HG03469 (cell line): Measurements from ENCODE around the gene OR7A17.

Source experiments
- ATAC-seq: cut with Tn5 transposase; IDR thresholded peaks from one replicate; pipeline ENCODE4 v1.9.1; 2021; ENCODE audit warnings: mild to moderate bottlenecking, moderate library complexity, moderate number of reproducible peaks; ENCODE audit not compliant: unreplicated experiment

Gene OR7A17

DNA sequence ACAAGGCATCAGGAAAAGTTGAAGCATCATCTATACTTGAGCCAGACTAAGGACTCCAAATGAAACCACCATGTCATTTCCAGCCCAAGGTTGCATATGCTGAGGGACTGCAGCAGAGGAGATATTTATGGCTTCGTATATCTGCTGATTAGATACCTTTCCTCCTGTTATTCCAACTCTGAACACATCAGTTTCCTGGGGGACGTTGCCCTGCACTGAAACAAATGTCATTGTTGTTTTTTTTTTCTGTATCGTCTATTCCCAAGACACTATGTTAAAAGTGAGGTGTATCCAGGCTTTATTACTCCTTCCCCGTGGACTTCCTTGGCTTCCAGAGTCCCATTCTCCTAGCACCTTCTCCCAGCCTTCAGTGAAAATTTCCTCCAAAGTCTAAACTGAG is at the start of gene OR7A17:
OR7A17 (minus strand) TSS at position 101 of the 400 bp plus-strand sequence. CDS start 4,777 bp downstream, outside the sequence.
- ATAC-seq: no peak

DNA sequence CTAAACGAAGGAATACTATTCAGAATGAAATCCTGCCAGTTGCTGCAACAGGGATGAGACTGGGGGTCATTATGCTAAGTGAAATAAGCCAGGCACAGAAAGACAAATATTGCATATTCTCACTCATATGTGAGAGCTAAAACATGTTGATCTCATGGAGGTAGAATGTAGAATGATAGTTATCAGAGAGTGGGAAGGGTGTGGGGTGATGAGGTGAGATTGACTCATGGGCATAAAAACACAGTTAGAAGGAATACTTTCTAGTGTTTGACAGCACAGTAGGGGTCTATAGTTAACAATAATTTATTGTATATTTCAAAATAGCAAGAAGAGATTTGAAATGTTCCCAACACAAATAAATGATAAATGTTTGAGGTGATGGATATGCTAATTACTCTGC is 47.6 kb upstream of the OR7A17 start:
- no peak for ATAC-seq

DNA sequence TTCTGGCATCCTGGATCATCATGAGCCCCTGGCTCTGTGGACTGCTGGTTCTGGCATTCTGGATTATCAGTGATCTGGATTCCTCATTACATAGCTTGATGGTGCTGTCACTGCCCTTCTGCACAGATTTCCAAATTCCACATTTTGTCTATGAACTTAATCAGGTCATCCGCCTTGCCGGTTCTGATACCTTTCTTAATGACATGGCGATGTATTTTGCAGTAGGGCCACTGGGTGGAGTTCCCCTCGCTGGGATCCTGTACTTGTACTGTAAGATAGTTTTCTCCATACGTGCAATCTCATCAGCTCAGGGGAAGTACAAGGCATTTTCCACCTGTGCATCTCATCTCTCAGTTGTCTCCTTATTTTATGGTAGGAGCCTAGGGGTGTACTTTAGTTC is 30.9 kb upstream of the OR7A17 start:
- ATAC-seq: no peak

DNA sequence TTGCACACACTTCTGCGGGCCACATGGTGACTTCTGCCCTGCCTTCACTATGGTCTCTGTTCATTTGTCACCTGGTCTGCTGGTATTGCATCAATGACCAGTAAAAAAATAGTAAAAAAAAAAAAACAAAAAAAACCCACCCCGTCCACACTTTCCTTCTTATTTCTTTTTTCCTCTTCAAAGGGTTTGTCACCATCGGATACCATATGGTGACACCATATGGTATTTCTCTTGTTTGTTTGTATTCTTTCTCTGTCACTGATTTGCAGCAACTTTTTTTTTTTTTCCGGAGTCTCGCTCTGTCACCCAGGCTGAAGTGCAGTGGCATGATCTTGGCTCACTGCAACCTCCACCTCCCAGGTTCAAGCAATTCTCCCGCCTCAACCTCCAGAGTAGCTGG is 29.2 kb upstream of the OR7A17 start:
- no peak for ATAC-seq

DNA sequence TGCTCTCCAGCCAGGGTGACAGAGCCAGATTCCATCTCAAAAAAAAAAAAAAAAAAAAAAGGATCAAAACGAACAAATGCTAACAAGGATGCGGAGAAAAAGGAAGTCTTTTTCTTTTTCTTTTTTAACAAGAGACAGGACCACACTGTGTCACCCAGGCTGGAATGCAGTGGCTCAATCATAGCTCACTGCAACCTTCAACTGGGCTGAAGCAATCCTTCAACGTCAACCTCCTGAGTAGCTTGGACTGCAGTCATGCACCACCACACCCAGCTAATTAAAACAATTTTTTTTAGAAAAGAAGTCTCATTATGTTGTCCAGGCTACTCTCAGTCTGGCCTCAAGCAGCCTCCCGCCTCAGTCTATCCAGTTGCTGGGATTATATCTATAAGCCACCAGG is 20.8 kb upstream of the OR7A17 start:
- ATAC-seq: no peak

DNA sequence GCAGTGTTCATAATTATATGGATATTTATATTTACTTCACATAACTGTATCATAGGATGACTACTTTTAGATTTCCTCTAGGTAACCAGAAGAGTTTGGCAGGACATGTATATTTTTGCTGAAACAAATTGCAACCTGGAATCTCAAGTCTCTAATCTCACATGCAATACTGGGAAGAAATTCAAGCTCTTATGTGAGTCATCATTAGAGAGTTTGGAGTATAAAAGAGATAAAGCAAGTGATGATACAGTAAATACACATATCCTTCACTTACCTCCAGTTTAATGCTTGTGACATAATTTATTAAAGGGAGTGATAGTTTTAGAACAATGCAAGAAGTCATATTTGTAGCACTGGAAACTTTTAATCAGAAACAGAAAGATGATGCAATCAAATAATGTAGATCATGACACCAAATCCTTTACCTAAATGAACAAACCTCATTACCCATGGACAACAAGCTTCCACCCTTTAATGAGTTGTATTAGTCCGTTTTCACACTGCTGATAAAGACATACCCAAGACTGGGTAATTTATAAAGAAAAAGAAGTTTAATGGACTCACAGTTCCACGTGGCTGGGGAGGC is 15.8 kb upstream of the OR7A17 start:
- ATAC-seq: no peak

DNA sequence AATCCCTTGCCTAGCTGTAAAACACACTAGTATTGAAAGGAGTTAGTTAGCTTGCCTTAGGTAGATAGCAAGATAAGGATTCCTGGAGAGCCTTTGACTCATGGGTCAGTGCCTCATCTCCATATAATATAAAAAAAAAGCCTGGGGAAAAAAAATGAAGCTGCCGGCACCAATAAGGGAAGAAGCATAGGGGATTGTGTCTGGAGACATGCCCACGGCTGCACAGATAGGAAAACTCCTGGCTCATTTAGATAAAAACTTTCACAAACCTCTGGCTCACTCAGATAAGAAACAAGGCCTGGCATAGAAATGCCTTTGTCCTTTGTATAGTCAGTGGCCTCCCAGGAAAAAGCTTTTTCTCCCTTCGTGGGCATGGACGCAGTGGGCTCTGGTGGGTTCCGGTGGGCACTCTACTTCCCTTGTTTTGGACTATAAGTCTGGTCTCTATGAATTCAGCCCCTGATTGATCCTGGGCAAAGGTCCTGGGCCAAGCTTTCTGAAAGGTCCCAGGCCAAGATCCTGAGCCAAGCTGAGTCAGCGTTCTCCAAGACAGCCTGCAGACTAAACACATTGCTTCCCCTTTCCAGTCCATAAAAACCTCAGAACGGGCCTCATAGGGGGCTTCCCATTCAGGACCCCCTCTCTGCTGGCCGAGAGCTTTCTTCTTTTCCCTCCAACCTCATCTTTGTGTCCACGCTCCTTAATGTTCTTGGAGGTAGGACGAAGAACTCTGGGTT is 4.9 kb upstream of the OR7A17 start:
- no peak for ATAC-seq

DNA sequence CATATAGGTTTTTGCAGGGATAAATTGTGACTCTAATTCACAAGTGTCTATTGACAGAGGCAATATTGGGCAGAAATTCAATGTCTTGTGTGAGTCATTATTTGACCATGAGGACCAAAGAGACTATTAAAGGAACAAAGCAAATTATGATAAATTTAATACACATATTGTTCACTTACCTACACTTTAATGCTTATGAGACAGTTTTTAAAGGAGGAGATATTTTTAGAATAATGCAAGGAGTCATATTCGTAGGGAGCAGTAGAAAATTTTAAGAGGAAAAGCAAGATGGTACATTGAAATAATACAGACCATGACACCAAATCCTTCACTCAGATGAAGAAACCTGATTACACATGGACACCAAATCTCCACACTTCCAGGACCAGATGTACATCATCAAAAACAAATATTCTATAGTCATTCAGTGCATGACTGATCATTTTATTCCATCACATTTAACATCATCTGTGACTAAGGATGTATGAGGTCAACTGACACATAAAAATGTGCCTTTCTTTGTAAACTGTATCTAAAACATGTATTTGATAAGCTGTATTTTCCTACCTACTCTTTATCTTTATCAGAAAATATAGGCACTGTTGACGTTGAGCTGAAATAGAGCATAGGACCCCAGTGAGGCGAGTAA is 4.2 kb upstream of the OR7A17 start:
- no peak for ATAC-seq

DNA sequence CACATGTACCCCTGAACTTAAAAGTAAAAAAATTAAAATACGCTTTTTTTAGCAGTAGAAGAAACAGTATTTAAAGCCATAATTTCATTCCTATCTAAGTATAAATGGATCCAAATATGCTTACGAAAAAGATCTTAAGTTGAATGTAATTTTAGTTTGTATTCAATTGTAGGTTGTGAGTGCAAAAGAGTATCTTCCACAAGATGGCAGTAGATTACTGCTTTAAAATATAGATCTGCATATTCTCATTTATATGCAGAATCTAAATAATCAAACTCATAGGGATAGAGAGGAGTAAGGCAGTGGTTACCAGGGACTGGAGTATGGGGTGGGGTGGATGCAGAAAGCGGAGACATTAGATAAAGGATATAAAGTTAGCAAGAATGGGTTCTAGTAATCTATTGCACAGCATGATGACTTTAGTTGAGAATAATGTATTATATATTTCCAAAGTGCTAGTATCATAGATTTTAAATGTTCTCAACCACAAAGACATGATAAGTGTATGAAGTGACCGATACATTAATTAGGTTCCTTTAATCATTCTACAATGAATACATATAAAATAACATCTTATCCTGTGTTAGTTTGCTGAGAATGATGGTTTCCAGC is 14.2 kb downstream of the OR7A17 start:
- no peak for ATAC-seq

DNA sequence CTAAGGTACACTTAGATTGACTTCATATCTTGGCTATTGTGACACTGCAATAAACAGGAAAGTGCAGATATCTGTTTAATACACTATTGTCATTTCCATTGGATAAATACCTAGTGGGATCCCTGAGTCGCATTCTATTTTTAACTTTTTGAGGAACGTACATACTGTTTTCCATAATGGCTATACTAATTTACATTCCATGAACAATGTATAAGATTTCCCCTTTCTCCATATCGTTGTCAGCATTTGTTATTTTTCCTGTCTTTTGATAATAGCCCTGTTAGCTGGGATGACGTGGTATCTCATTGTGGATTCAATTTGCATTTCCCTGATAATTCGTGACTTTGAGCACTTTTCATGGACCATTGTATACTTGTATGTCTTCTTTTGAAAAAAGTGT is 17.4 kb downstream of the OR7A17 start:
- no peak for ATAC-seq

DNA sequence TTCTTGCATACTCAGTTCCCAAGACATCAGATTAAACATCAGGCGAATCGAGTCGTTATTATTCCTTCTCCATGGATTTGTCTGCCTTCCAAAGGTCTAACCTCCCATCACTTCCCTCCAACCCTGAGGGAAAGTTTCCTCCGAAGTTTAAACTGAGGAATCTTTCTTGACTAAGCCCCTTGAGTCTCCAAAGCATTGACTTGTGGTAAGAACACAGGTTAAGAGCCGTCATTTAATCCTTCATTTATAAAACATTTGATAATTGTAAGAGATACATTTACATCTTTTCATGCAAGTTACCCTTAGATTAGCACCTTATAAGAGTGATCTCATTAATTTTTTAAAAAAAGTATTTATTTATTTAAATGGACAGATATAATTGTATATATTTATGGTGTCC is 37.1 kb downstream of the OR7A17 start, which contains the start of gene OR7A10:
OR7A10 (minus strand) TSS at position 101 of the 400 bp plus-strand sequence. CDS start 7,045 bp downstream, outside the sequence.
- no peak for ATAC-seq

DNA sequence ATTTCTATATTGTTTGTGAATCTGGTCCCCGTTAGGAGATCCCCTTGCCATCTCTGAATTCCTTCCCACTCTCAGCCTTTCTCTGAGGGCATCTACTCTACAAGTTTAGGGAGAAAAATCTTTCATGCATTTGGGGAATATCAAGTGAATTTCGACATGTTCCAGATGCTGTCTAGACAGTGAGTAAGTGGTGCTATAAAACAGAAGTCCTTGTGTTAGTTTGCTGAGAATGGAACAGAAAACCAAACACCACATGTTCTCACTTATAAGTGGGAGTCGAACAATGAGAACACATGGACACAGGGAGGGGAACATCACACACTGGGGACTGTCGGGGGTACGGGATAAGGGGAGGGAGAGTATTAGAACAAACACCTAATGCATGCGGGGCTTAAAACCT is 42.4 kb downstream of the OR7A17 start:
- no peak for ATAC-seq

DNA sequence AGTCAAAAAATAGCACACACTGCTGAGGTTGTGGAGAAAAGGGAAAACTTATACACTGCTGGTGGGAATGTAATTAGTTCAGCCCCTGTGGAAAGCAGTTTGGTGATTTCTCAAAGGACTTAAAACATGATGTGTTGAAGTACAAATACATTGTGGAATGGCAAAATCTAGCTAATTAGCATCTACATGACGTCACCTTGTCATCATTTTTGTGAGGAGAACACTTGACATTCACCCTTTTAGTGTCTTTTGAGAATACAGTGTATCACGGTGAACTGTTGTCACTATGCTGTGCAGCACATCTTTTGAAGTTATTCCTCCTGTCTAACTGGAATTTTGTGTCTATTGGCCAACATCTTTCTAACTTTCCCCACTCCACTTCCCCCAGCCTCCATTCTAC is 42.8 kb downstream of the OR7A17 start:
- ATAC-seq: no peak

DNA sequence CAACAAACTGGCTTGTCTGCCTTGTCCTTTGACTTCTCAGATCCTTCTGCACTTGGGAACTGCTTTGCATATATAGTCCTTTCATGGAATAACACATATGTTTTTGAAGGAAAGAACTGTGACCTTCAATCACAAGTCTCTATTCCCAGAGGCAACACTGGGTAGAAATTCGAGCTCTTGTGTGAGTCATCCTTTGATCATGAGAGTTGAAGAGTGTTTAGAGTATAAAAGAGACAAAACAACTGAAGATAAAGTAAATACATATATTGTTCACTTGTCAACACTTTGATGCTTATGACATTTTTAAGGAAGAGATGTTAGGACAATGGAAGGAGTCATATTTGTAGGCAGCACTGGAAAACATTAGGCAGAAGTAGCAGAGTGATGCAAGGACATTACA is 45.7 kb downstream of the OR7A17 start:
- ATAC-seq: no peak

DNA sequence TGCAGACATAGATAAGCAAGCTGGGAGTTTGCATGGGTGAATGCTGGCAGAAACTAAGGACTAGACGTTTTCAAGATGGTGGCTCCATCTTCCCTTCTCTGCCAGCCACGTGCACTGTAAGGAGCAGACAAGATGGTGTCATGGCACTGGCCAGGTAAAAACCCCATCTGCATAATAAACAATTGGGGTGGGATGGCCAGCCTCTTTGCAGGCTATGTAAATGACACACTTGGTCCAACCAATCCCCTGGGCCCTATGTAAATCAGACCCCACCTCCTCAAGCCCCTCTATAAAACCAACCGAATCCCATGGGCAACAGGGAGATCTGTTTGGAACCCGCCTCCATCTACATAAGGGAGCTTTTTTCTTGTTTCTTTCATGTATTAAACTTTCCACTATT is 48.5 kb downstream of the OR7A17 start:
- ATAC-seq: no peak

DNA sequence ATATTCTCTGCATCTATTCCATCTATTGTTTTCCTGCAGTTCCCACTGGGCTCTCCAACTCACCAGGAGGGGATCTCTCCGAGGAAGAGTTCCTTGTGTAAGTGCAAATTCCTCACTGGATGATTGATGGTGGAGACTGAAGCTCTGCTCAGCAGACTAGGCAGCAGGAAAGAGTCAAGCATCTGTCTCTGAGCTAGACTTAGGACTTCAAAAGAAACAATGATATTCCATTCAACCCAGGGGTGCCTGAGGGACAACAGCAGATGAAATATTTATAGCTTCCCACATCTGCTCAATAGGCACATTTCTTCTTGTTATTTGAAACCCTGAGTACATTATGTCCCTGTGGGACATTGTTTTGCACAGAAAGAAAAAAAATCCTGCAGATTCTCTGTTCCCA is 50.9 kb downstream of the OR7A17 start, which contains the start of the genes OR7A5 and OR7C1:
OR7A5 (minus strand) TSS at position 175 of the 400 bp plus-strand sequence. CDS start 6,944 bp downstream, outside the sequence.
OR7C1 (minus strand) TSS at position 175 of the 400 bp plus-strand sequence. CDS start 35,049 bp downstream, outside the sequence.
- ATAC-seq: no peak

DNA sequence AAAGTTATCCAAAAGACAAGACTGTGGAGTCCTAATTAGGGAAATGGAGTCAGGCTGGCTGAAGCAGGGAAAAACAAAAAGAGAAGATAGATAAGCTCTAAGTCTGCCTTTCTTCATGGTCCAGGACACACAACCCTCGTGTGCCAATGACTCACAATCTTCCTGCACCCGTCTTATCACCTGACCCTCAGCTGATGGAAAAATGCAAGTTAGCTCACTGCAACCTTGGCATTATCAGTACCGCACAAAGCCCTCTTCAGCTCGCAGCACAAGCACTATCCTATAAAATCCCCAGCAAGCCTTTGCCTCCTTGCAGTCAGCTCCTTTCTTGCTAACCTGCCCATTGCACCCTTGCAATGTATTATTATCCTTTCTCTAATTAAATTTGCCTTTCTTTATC is 55.2 kb downstream of the OR7A17 start:
- no peak for ATAC-seq
